GM12878 (cell line): ENCODE measurements around the gene HOOK2. TPM values are rescaled to one million over a fixed set of nuclear protein-coding genes. Genes with fewer than 3 reads are reported as not detected.

Experiments
- BCL3 ChIP-seq: IDR thresholded peaks from 2 replicates; pipeline ENCODE4 v1.6.1; 2011; ENCODE audit warnings: borderline replicate concordance, low read depth, mild to moderate bottlenecking, moderate library complexity, low read length; ENCODE audit not compliant: insufficient read depth, poor library complexity, severe bottlenecking
- DPF2 ChIP-seq: fragments of 450-650 bp; IDR thresholded peaks from 2 replicates; pipeline ENCODE4 v1.6.1; 2017; ENCODE audit warnings: mild to moderate bottlenecking
- EGR1 ChIP-seq, 2 experiments: IDR thresholded peaks; 1 replicate in 1 of 2; 2 replicates in 1 of 2; pipeline ENCODE4 v1.6.1; 2011 to 2012; ENCODE audit warnings: low read depth in 2 of 2, low read length in 2 of 2, borderline replicate concordance in 1 of 2, mild to moderate bottlenecking in 1 of 2, moderate library complexity in 1 of 2
- ESRRA ChIP-seq: IDR thresholded peaks from 2 replicates; pipeline ENCODE4 v1.6.1; 2012; ENCODE audit warnings: mild to moderate bottlenecking, low read length, improper control_type of control experiment
- IKZF1 ChIP-seq: fragments of 450-650 bp; conservative IDR thresholded peaks from 2 replicates; pipeline ENCODE4 v1.6.1; 2017; ENCODE audit warnings: antibody characterized with exemption, mild to moderate bottlenecking
- IKZF2 ChIP-seq, 2 experiments: fragments of 450-650 bp; IDR thresholded peaks; 2 replicates each; pipeline ENCODE4 v1.6.1; 2017; ENCODE audit warnings: mild to moderate bottlenecking in 2 of 2, moderate library complexity in 2 of 2
- NFYB ChIP-seq: IDR thresholded peaks from 2 replicates; pipeline ENCODE4 v1.6.1; 2011; ENCODE audit warnings: low read depth, mild to moderate bottlenecking, low read length, improper control_type of control experiment, moderate library complexity; ENCODE audit not compliant: insufficient read depth
- POLR2A ChIP-seq: IDR thresholded peaks from 2 replicates; pipeline ENCODE4 v1.6.1; 2011; ENCODE audit warnings: low read depth, mild to moderate bottlenecking, low read length
- RELB ChIP-seq: fragments of 450-650 bp; IDR thresholded peaks from 2 replicates; pipeline ENCODE4 v1.6.1; 2017; ENCODE audit warnings: low read depth, mild to moderate bottlenecking, moderate library complexity
- SKIL ChIP-seq: fragments of 450-650 bp; IDR thresholded peaks from 2 replicates; pipeline ENCODE4 v1.6.1; 2017; ENCODE audit warnings: mild to moderate bottlenecking, low read depth, inconsistent platforms; ENCODE audit not compliant: poor library complexity, severe bottlenecking
- SMAD5 ChIP-seq: IDR thresholded peaks from 2 replicates; pipeline ENCODE4 v1.6.1; 2016; ENCODE audit warnings: antibody characterized with exemption, low read depth
- ZNF207 ChIP-seq: fragments of 450-650 bp; IDR thresholded peaks from 2 replicates; pipeline ENCODE4 v1.6.1; 2014; ENCODE audit warnings: antibody characterized with exemption, mild to moderate bottlenecking, borderline replicate concordance
- ZNF217 ChIP-seq: fragments of 450-650 bp; IDR thresholded peaks from 2 replicates; pipeline ENCODE4 v1.6.1; 2017; ENCODE audit warnings: antibody characterized with exemption, mild to moderate bottlenecking
- ZNF687 ChIP-seq: fragments of 450-650 bp; IDR thresholded peaks from 2 replicates; pipeline ENCODE4 v1.6.1; 2017; ENCODE audit warnings: mild to moderate bottlenecking, moderate library complexity
- polyA plus RNA-seq, 11 experiments: library from polyadenylated mRNA; depleted of rRNA in 4 of 11; unstranded in 6 of 11; stranded (reverse) in 5 of 11; fragments of >200 nt; fragmentation: Nextera tagmentation in 4 of 11; fragmentation: Illumina TruSeq in 1 of 11; extraction: Ambion mirVana in 4 of 11; extraction: Trizol in 1 of 11; gene quantifications; 1 replicate in 1 of 11; 2 replicates in 10 of 11; pipeline versions ENCODE4 v1.2.1 to v1.2.3, GENCODE V29; 2011 to 2016; ENCODE audit warnings: inconsistent platforms in 2 of 11, missing spikeins in 2 of 11, low read depth in 1 of 11
- total RNA-seq, 4 experiments: library from RNA; depleted of rRNA in 3 of 4; stranded (reverse); fragments of >200 nt in 3 of 4; fragmentation: Illumina TruSeq in 1 of 4; extraction: Trizol in 1 of 4; gene quantifications; 2 replicates each; pipeline versions ENCODE4 v1.2.1 to v1.2.3, GENCODE V29; 2013 to 2021

HOOK2 gene
- total and polyA plus RNA-seq, 10 of the 15 experiments (the other 5 are each of a cell fraction or from before 2014, with no cell fraction given), result 1.5 to 9.6 (median 6.2) TPM

- TF ChIP-seq DPF2 (peak; percentile 15), POLR2A (peak; percentile 75), EGR1 (IDR thresholded peaks at IDR 0.05; ENCODE audit: borderline replicate concordance in 1 of 2, low read depth in 2 of 2, low read length in 2 of 2) (peak in 1 of 2 experiments; percentile 27; a peak in 1 of 3 replicates), NFYB (no peak), ZNF207 (0 out of 2 replicates have a peak, but pooled peaks have one; percentile 58), SKIL (peak; percentile 70), SMAD5 (peak; percentile 67; the same call in 1 of the 2 replicates), ZNF217 (peak; percentile 71; the same call in 1 of the 2 replicates), RELB (peak; percentile 4; the same call in 1 of the 2 replicates), ZNF687 (peak; percentile 28; the same call in 1 of the 2 replicates), BCL3 (peak; percentile 31), ESRRA (0 out of 2 replicates have a peak, but pooled peaks have one; percentile 30), IKZF1 (peak; percentile 49), IKZF2 (IDR thresholded peaks at IDR 0.05) (peak in 1 of 2 experiments; percentile 9; a peak in 1 of 4 replicates)
- TF ChIP-seq, all 136 proteins: peak for 22
These were observed 13.9 kb upstream of the HOOK2 start (continued) for GRCh38 chr19:12789098-12789903.
